Measurements from ENCODE around the gene RSAD1.
A peak's percentile ranks its signal among the peaks of the same experiment; 100 is the strongest.

Gene RSAD1

GRCh38 chr17:50458270-50458669 is 20.4 kb upstream of the RSAD1 start:
- FAIRE-seq = no peak
- no peak for DNase-seq (ENCODE audit: low spot score)

GRCh38 chr17:50458701-50459676 is 19.7 kb upstream of the RSAD1 start:
- DNase-seq (ENCODE audit: low spot score) = no peak
- no peak for FAIRE-seq

- DNase-seq (ENCODE audit: low spot score) (no peak), FAIRE-seq (no peak)
These were observed 18.9 kb upstream of the RSAD1 start for GRCh38 chr17:50459756-50460155.

GRCh38 chr17:50460831-50461526 is 17.7 kb upstream of the RSAD1 start:
- DNase-seq (ENCODE audit: low spot score) (no peak), FAIRE-seq (no peak)

- FAIRE-seq = peak; percentile 32
These were observed 17.0 kb upstream of the RSAD1 start for GRCh38 chr17:50461550-50462132.

GRCh38 chr17:50462446-50462845 is 16.2 kb upstream of the RSAD1 start:
- FAIRE-seq (no peak), DNase-seq (ENCODE audit: low spot score) (no peak)

More at GRCh38 chr17:50461550-50462132, 17.0 kb upstream of the RSAD1 start:
- DNase-seq (ENCODE audit: low spot score) = no peak

GRCh38 chr17:50464121-50464520 is 14.5 kb upstream of the RSAD1 start:
- DNase-seq (ENCODE audit: low spot score) (no peak), FAIRE-seq (no peak)

- DNase-seq (ENCODE audit: low spot score) (no peak), FAIRE-seq (no peak)
These were observed 13.9 kb upstream of the RSAD1 start for GRCh38 chr17:50464736-50465135.

GRCh38 chr17:50465171-50465570 is 13.5 kb upstream of the RSAD1 start:
- FAIRE-seq = no peak
- no peak for DNase-seq (ENCODE audit: low spot score)

GRCh38 chr17:50465635-50466034 is 13.0 kb upstream of the RSAD1 start:
- FAIRE-seq (no peak), DNase-seq (ENCODE audit: low spot score) (no peak)

- FAIRE-seq = no peak
- no peak for DNase-seq (ENCODE audit: low spot score)
These were observed 12.1 kb upstream of the RSAD1 start for GRCh38 chr17:50466371-50467113.

- DNase-seq (ENCODE audit: low spot score) = no peak
- no peak for FAIRE-seq
These were observed 11.4 kb upstream of the RSAD1 start for GRCh38 chr17:50467114-50467854.

- FAIRE-seq (no peak), DNase-seq (ENCODE audit: low spot score) (no peak)
These were observed 10.8 kb upstream of the RSAD1 start for GRCh38 chr17:50467855-50468303.

- FAIRE-seq = no peak
- no peak for DNase-seq (ENCODE audit: low spot score)
These were observed 10.1 kb upstream of the RSAD1 start, which contains the start of gene CHAD for GRCh38 chr17:50468304-50469207. Gene CHAD, minus strand, starts transcription at chr17:50468880. Its CDS starts 67 bp downstream, at chr17:50468813.

GRCh38 chr17:50469208-50469605 is 9.5 kb upstream of the RSAD1 start:
- FAIRE-seq (no peak), DNase-seq (ENCODE audit: low spot score) (no peak)

GRCh38 chr17:50469671-50470305 is 8.9 kb upstream of the RSAD1 start:
- DNase-seq (ENCODE audit: low spot score) (no peak), FAIRE-seq (no peak)

- no peak for FAIRE-seq
- DNase-seq (ENCODE audit: low spot score) = no peak
These were observed 8.2 kb upstream of the RSAD1 start for GRCh38 chr17:50470426-50470825.

- no peak for FAIRE-seq
- DNase-seq (ENCODE audit: low spot score) = no peak
These were observed 7.4 kb upstream of the RSAD1 start for GRCh38 chr17:50471009-50471905.
